Stimulated activated CD4-positive, alpha-beta T cell treated with anti-CD3 and anti-CD28 coated beads, Interleukin-1b, Interleukin-23, amount 100 ng/mL, for 48 hours (primary cell): ENCODE data around the gene PTPRC.

ENCODE experiments used
- DNase-seq: peaks from one replicate; pipeline ENCODE4 v3.0.0-alpha.2; 2020

Gene PTPRC

GRCh38 chr1:198647055-198647454, 8.2 kb downstream of the PTPRC start:
- no peak for DNase-seq

GRCh38 chr1:198648592-198648991, 9.8 kb downstream of the PTPRC start:
- DNase-seq = no peak

- DNase-seq = no peak
Measured at GRCh38 chr1:198649232-198649967, 10.6 kb downstream of the PTPRC start.

GRCh38 chr1:198649968-198650338, 11.1 kb downstream of the PTPRC start:
- peak; percentile 42 for DNase-seq

GRCh38 chr1:198650506-198650905, 11.7 kb downstream of the PTPRC start:
- no peak for DNase-seq

GRCh38 chr1:198651650-198652400, 13.0 kb downstream of the PTPRC start:
- DNase-seq = no peak

GRCh38 chr1:198653808-198654413, 15.1 kb downstream of the PTPRC start:
- no peak for DNase-seq

GRCh38 chr1:198655459-198656121, 16.8 kb downstream of the PTPRC start:
- no peak for DNase-seq

GRCh38 chr1:198656500-198656932, 17.7 kb downstream of the PTPRC start:
- peak; percentile 77 for DNase-seq

GRCh38 chr1:198657550-198658064, 18.8 kb downstream of the PTPRC start:
- DNase-seq = no peak

GRCh38 chr1:198660341-198661261, 21.8 kb downstream of the PTPRC start:
- no peak for DNase-seq

GRCh38 chr1:198662821-198663220, 24.0 kb downstream of the PTPRC start:
- no peak for DNase-seq

- no peak for DNase-seq
Measured at GRCh38 chr1:198664068-198664788, 25.4 kb downstream of the PTPRC start.

GRCh38 chr1:198667186-198667585, 28.3 kb downstream of the PTPRC start:
- no peak for DNase-seq

- DNase-seq = no peak
Measured at GRCh38 chr1:198667807-198668206, 29.0 kb downstream of the PTPRC start.

GRCh38 chr1:198669023-198669698, 30.3 kb downstream of the PTPRC start:
- peak; percentile 42 for DNase-seq

- DNase-seq = no peak
Measured at GRCh38 chr1:198669771-198670170, 30.9 kb downstream of the PTPRC start.

- no peak for DNase-seq
Measured at GRCh38 chr1:198671136-198671535, 32.3 kb downstream of the PTPRC start.

GRCh38 chr1:198672124-198672523, 33.3 kb downstream of the PTPRC start:
- DNase-seq = no peak

GRCh38 chr1:198674009-198674408, 35.2 kb downstream of the PTPRC start:
- no peak for DNase-seq

- no peak for DNase-seq
Measured at GRCh38 chr1:198676253-198676652, 37.4 kb downstream of the PTPRC start.
